Activated CD4-positive, alpha-beta T cell treated with anti-CD3 and anti-CD28 coated beads, Interleukin-2, amount 50 U/mL, for 16 hours (primary cell): ENCODE data around the gene SLC26A4.
A peak's percentile ranks its signal among the peaks of the same experiment; 100 is the strongest.

ENCODE experiments used
- DNase-seq: peaks from one replicate; pipeline ENCODE4 v3.0.0-alpha.2; 2020

The SLC26A4 gene

GRCh38 chr7:107697321-107698049, 36.9 kb downstream of the SLC26A4 start:
- no peak for DNase-seq

GRCh38 chr7:107700570-107700969, 39.9 kb downstream of the SLC26A4 start:
- no peak for DNase-seq

GRCh38 chr7:107701191-107701590, 40.6 kb downstream of the SLC26A4 start:
- DNase-seq, result no peak

- DNase-seq, result no peak
These were observed 42.6 kb downstream of the SLC26A4 start for GRCh38 chr7:107703219-107703618.

- no peak for DNase-seq
These were observed 43.2 kb downstream of the SLC26A4 start for GRCh38 chr7:107703872-107704271.

GRCh38 chr7:107708956-107709355, 48.3 kb downstream of the SLC26A4 start:
- no peak for DNase-seq

- no peak for DNase-seq
These were observed 50.7 kb downstream of the SLC26A4 start for GRCh38 chr7:107711301-107711700.

- DNase-seq, result no peak
These were observed 51.4 kb downstream of the SLC26A4 start for GRCh38 chr7:107712025-107712424.

GRCh38 chr7:107712896-107713295, 52.3 kb downstream of the SLC26A4 start:
- DNase-seq, result no peak

- no peak for DNase-seq
These were observed 54.9 kb downstream of the SLC26A4 start for GRCh38 chr7:107715531-107715930.

GRCh38 chr7:107718456-107719193, 58.0 kb downstream of the SLC26A4 start:
- DNase-seq, result no peak

- DNase-seq, result no peak
These were observed 60.7 kb downstream of the SLC26A4 start for GRCh38 chr7:107721286-107721685.

GRCh38 chr7:107723255-107723654, 62.6 kb downstream of the SLC26A4 start:
- no peak for DNase-seq

GRCh38 chr7:107725138-107725740, 64.6 kb downstream of the SLC26A4 start:
- peak; percentile 65 for DNase-seq

GRCh38 chr7:107726356-107727130, 65.9 kb downstream of the SLC26A4 start:
- DNase-seq, result no peak

GRCh38 chr7:107728276-107728675, 67.6 kb downstream of the SLC26A4 start:
- DNase-seq, result no peak

GRCh38 chr7:107742678-107743566, 82.3 kb downstream of the SLC26A4 start:
- DNase-seq, result no peak

GRCh38 chr7:107743567-107744344, 83.1 kb downstream of the SLC26A4 start, which contains the start of gene CBLL1:
Gene CBLL1, plus strand, starts transcription at chr7:107744142. Its CDS starts 22 bp downstream, at chr7:107744164.
- DNase-seq, result peak; percentile 96

- DNase-seq, result no peak
These were observed 83.7 kb downstream of the SLC26A4 start for GRCh38 chr7:107744345-107744750.

GRCh38 chr7:107746006-107746405, 85.4 kb downstream of the SLC26A4 start:
- DNase-seq, result no peak

- no peak for DNase-seq
These were observed 90.5 kb downstream of the SLC26A4 start for GRCh38 chr7:107751113-107751512.
